ENCODE data around the gene WNK1. TPM values are rescaled to one million over a fixed set of nuclear protein-coding genes. Genes with fewer than 3 reads are reported as not detected.

Gene WNK1
- total RNA-seq, 1 donor from 2014 or later = 157 TPM

- no peak overlapping the region for H3K27ac Mint-ChIP-seq (ENCODE audit: unreplicated experiment)
- H3K27ac ChIP-seq (ENCODE audit: low read depth, low read length) = no peak overlapping the region
- FAIRE-seq (no peak), DNase-seq (ENCODE audit: low read depth) (no peak)
- H3K9ac ChIP-seq (ENCODE audit: low read length) = no peak overlapping the region
- TF ChIP-seq EZH2 (IDR thresholded peaks at IDR 0.05; ENCODE audit: insufficient read depth, low read length) = no peak
- TF ChIP-seq, protein P1, sequence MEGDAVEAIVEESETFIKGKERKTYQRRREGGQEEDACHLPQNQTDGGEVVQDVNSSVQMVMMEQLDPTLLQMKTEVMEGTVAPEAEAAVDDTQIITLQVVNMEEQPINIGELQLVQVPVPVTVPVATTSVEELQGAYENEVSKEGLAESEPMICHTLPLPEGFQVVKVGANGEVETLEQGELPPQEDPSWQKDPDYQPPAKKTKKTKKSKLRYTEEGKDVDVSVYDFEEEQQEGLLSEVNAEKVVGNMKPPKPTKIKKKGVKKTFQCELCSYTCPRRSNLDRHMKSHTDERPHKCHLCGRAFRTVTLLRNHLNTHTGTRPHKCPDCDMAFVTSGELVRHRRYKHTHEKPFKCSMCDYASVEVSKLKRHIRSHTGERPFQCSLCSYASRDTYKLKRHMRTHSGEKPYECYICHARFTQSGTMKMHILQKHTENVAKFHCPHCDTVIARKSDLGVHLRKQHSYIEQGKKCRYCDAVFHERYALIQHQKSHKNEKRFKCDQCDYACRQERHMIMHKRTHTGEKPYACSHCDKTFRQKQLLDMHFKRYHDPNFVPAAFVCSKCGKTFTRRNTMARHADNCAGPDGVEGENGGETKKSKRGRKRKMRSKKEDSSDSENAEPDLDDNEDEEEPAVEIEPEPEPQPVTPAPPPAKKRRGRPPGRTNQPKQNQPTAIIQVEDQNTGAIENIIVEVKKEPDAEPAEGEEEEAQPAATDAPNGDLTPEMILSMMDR (IDR thresholded peaks at IDR 0.05; ENCODE audit: insufficient read depth, low read depth, low read length) = no peak
- H3K79me2 ChIP-seq (ENCODE audit: insufficient read depth, low read length) = no peaks in the 10 kb centered on the region
- no peaks in the 10 kb centered on the region for H3K9me3 Mint-ChIP-seq (ENCODE audit: unreplicated experiment)
- H3K27me3 ChIP-seq (ENCODE audit: insufficient read depth, low read length) = peaks cover 2% of the 10 kb centered on the region
- H3K9me3 ChIP-seq (ENCODE audit: insufficient read depth, low read depth, low read length) = no peaks in the 10 kb centered on the region
- no peaks in the 10 kb centered on the region for H3K36me3 ChIP-seq (ENCODE audit: insufficient read depth, low read length)
- H3K36me3 Mint-ChIP-seq (ENCODE audit: low read depth, unreplicated experiment) = no peaks in the 10 kb centered on the region
- H2AFZ ChIP-seq (ENCODE audit: low read depth, low read length) = no peak overlapping the region
- H3K27me3 Mint-ChIP-seq (ENCODE audit: low read depth, unreplicated experiment) = no peaks in the 10 kb centered on the region
- H3K4me1 ChIP-seq (ENCODE audit: insufficient read depth, low read length) = no peaks in the 10 kb centered on the region
- H3K4me3 ChIP-seq (ENCODE audit: insufficient read depth, low read depth, low read length) = no peak overlapping the region
- no peak overlapping the region for H3K4me2 ChIP-seq (ENCODE audit: low read length)
- no peaks in the 10 kb centered on the region for H4K20me1 ChIP-seq (ENCODE audit: insufficient read depth, low read length)
- H3K4me3 Mint-ChIP-seq (ENCODE audit: unreplicated experiment) = no peak overlapping the region
- H3K4me1 Mint-ChIP-seq (ENCODE audit: low read depth, unreplicated experiment) = no peaks in the 10 kb centered on the region
Observed at GRCh38 chr12:738712-739111, 13.7 kb upstream of the WNK1 start.

DNA sequence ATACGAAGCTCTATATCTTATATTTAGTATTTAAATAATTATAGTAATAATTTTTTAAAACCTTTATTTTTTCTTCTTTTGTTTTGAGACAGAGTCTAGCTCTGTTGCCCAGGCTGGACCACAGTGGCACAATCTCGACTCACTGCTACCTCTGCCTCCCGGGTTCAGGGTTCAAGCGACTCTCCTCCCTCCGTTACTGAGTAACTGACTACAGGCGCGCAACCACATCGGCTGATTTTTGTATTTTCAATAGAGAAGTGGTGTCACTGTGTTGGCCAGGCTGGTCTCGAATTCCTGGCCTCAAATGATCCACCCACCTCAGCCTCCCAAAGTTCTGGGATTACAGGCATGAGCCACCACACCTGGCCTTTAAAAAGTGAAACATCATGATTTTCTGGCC lies 13.0 kb upstream of the WNK1 start:
- Histone ChIP-seq H3K4me2 (ENCODE audit: low read length) (no peak overlapping the region), H3K9me3 (ENCODE audit: insufficient read depth, low read depth, low read length) (no peaks in the 10 kb centered on the region), H3K27ac (ENCODE audit: low read depth, low read length) (no peak overlapping the region), H3K79me2 (ENCODE audit: insufficient read depth, low read length) (no peaks in the 10 kb centered on the region), H3K27me3 (ENCODE audit: insufficient read depth, low read length) (peaks cover 2% of the 10 kb centered on the region), H4K20me1 (ENCODE audit: insufficient read depth, low read length) (no peaks in the 10 kb centered on the region), H3K36me3 (ENCODE audit: insufficient read depth, low read length) (no peaks in the 10 kb centered on the region), H3K4me3 (ENCODE audit: insufficient read depth, low read depth, low read length) (no peak overlapping the region), H3K9ac (ENCODE audit: low read length) (no peak overlapping the region), H2AFZ (ENCODE audit: low read depth, low read length) (no peak overlapping the region), H3K4me1 (ENCODE audit: insufficient read depth, low read length) (no peaks in the 10 kb centered on the region)
- no peaks in the 10 kb centered on the region for H3K36me3 Mint-ChIP-seq (ENCODE audit: low read depth, unreplicated experiment)
- no peaks in the 10 kb centered on the region for H3K4me1 Mint-ChIP-seq (ENCODE audit: low read depth, unreplicated experiment)
- no peaks in the 10 kb centered on the region for H3K27me3 Mint-ChIP-seq (ENCODE audit: low read depth, unreplicated experiment)
- H3K4me3 Mint-ChIP-seq (ENCODE audit: unreplicated experiment) = no peak overlapping the region
- no peaks in the 10 kb centered on the region for H3K9me3 Mint-ChIP-seq (ENCODE audit: unreplicated experiment)
- DNase-seq (ENCODE audit: low read depth) = no peak
- TF ChIP-seq, protein P1 (IDR thresholded peaks at IDR 0.05; ENCODE audit: insufficient read depth, low read depth, low read length) = no peak
- no peak overlapping the region for H3K27ac Mint-ChIP-seq (ENCODE audit: unreplicated experiment)
- FAIRE-seq = no peak

GRCh38 chr12:740921-741320 lies 11.5 kb upstream of the WNK1 start:
- TF ChIP-seq, protein P1 (IDR thresholded peaks at IDR 0.05; ENCODE audit: insufficient read depth, low read depth, low read length) = no peak
- no peak for TF ChIP-seq EZH2 (IDR thresholded peaks at IDR 0.05; ENCODE audit: insufficient read depth, low read length)
- no peak for FAIRE-seq

More at GRCh38 chr12:740921-741320, 11.5 kb upstream of the WNK1 start:
- H3K9me3 Mint-ChIP-seq (ENCODE audit: unreplicated experiment) = no peaks in the 10 kb centered on the region
- no peak for DNase-seq (ENCODE audit: low read depth)
- no peaks in the 10 kb centered on the region for H3K79me2 ChIP-seq (ENCODE audit: insufficient read depth, low read length)
- H4K20me1 ChIP-seq (ENCODE audit: insufficient read depth, low read length) = no peaks in the 10 kb centered on the region
- no peak overlapping the region for H3K4me3 Mint-ChIP-seq (ENCODE audit: unreplicated experiment)
- H3K36me3 Mint-ChIP-seq (ENCODE audit: low read depth, unreplicated experiment) = no peaks in the 10 kb centered on the region
- H3K4me1 ChIP-seq (ENCODE audit: insufficient read depth, low read length) = no peaks in the 10 kb centered on the region
- no peaks in the 10 kb centered on the region for H3K36me3 ChIP-seq (ENCODE audit: insufficient read depth, low read length)
- no peak overlapping the region for H3K4me3 ChIP-seq (ENCODE audit: insufficient read depth, low read depth, low read length)
- no peak overlapping the region for H3K4me2 ChIP-seq (ENCODE audit: low read length)
- no peak overlapping the region for H3K9ac ChIP-seq (ENCODE audit: low read length)
- H3K27ac Mint-ChIP-seq (ENCODE audit: unreplicated experiment) = no peak overlapping the region
- no peak overlapping the region for H2AFZ ChIP-seq (ENCODE audit: low read depth, low read length)
- no peaks in the 10 kb centered on the region for H3K27me3 ChIP-seq (ENCODE audit: insufficient read depth, low read length)
- no peaks in the 10 kb centered on the region for H3K9me3 ChIP-seq (ENCODE audit: insufficient read depth, low read depth, low read length)
- H3K4me1 Mint-ChIP-seq (ENCODE audit: low read depth, unreplicated experiment) = no peaks in the 10 kb centered on the region
- H3K27me3 Mint-ChIP-seq (ENCODE audit: low read depth, unreplicated experiment) = no peaks in the 10 kb centered on the region
- no peak overlapping the region for H3K27ac ChIP-seq (ENCODE audit: low read depth, low read length)

Measured in astrocyte (in vitro differentiated cells and primary cell).